ENCODE results near the gene MAPK12. TPM values are rescaled to one million over a fixed set of nuclear protein-coding genes. Genes with fewer than 3 reads are reported as not detected.

MAPK12 gene
- polyA plus RNA-seq, 1 donor from 2014 or later: 36.7 TPM

- H3K27me3 ChIP-seq (ENCODE audit: insufficient read depth, low read depth, low read length): no peaks in the 10 kb centered on the region
- no peak overlapping the region for H3K4me2 ChIP-seq (ENCODE audit: low read length)
- no peaks in the 10 kb centered on the region for H4K20me1 ChIP-seq (ENCODE audit: insufficient read depth)
- H2AFZ ChIP-seq (ENCODE audit: low read depth, low read length): no peak overlapping the region
- no peaks in the 10 kb centered on the region for H3K36me3 ChIP-seq (ENCODE audit: insufficient read depth, low read length)
- H3K79me2 ChIP-seq (replicated peaks; ENCODE audit: insufficient read depth, low read length): no peaks in the 10 kb centered on the region
- no peak overlapping the region for H3K4me3 ChIP-seq (ENCODE audit: low read length)
- H3F3A ChIP-seq (ENCODE audit: insufficient read depth, low read length, poor library complexity, severe bottlenecking): no peaks in the 10 kb centered on the region
- no peak overlapping the region for H3K27ac ChIP-seq (ENCODE audit: low read length)
- no peaks in the 10 kb centered on the region for H3K9me2 ChIP-seq (ENCODE audit: insufficient read depth, low read length)
- TF ChIP-seq SMC3 (conservative IDR thresholded peaks at IDR 0.05; ENCODE audit: poor library complexity): no peak
- TF ChIP-seq EZH2 (IDR thresholded peaks at IDR 0.05; ENCODE audit: borderline replicate concordance, insufficient read depth, low read length, poor library complexity, severe bottlenecking): no peak
- TF ChIP-seq TAF1 (IDR thresholded peaks at IDR 0.05; ENCODE audit: low read depth): no peak
- no peak overlapping the region for H3K9ac ChIP-seq (ENCODE audit: low read length)
- no peaks in the 10 kb centered on the region for H3K9me3 ChIP-seq (ENCODE audit: low read length)
Observed at GRCh38 chr22:50225200-50225969, 36.1 kb downstream of the MAPK12 start.

GRCh38 chr22:50224071-50224470 is 37.4 kb downstream of the MAPK12 start:
- Histone ChIP-seq H3K79me2 (replicated peaks; ENCODE audit: insufficient read depth, low read length) (no peaks in the 10 kb centered on the region), H3K27ac (ENCODE audit: low read length) (no peak overlapping the region), H3K36me3 (ENCODE audit: insufficient read depth, low read length) (no peaks in the 10 kb centered on the region), H3K9me3 (ENCODE audit: low read length) (no peaks in the 10 kb centered on the region), H2AFZ (ENCODE audit: low read depth, low read length) (no peak overlapping the region), H3K9ac (ENCODE audit: low read length) (no peak overlapping the region), H3K4me2 (ENCODE audit: low read length) (no peak overlapping the region), H3K27me3 (ENCODE audit: insufficient read depth, low read depth, low read length) (no peaks in the 10 kb centered on the region), H3K4me3 (ENCODE audit: low read length) (no peak overlapping the region), H3K9me2 (ENCODE audit: insufficient read depth, low read length) (no peaks in the 10 kb centered on the region), H3F3A (ENCODE audit: insufficient read depth, low read length, poor library complexity, severe bottlenecking) (no peaks in the 10 kb centered on the region), H4K20me1 (ENCODE audit: insufficient read depth) (no peaks in the 10 kb centered on the region)
- TF ChIP-seq RAD21 (conservative IDR thresholded peaks at IDR 0.05): no peak
- TF ChIP-seq TAF1 (IDR thresholded peaks at IDR 0.05; ENCODE audit: low read depth): no peak
- TF ChIP-seq, protein P1, sequence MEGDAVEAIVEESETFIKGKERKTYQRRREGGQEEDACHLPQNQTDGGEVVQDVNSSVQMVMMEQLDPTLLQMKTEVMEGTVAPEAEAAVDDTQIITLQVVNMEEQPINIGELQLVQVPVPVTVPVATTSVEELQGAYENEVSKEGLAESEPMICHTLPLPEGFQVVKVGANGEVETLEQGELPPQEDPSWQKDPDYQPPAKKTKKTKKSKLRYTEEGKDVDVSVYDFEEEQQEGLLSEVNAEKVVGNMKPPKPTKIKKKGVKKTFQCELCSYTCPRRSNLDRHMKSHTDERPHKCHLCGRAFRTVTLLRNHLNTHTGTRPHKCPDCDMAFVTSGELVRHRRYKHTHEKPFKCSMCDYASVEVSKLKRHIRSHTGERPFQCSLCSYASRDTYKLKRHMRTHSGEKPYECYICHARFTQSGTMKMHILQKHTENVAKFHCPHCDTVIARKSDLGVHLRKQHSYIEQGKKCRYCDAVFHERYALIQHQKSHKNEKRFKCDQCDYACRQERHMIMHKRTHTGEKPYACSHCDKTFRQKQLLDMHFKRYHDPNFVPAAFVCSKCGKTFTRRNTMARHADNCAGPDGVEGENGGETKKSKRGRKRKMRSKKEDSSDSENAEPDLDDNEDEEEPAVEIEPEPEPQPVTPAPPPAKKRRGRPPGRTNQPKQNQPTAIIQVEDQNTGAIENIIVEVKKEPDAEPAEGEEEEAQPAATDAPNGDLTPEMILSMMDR (IDR thresholded peaks at IDR 0.05; ENCODE audit: poor library complexity, severe bottlenecking): no peak
- no peak for TF ChIP-seq MXI1 (conservative IDR thresholded peaks at IDR 0.05; ENCODE audit: poor library complexity, severe bottlenecking)
- TF ChIP-seq, protein P2, sequence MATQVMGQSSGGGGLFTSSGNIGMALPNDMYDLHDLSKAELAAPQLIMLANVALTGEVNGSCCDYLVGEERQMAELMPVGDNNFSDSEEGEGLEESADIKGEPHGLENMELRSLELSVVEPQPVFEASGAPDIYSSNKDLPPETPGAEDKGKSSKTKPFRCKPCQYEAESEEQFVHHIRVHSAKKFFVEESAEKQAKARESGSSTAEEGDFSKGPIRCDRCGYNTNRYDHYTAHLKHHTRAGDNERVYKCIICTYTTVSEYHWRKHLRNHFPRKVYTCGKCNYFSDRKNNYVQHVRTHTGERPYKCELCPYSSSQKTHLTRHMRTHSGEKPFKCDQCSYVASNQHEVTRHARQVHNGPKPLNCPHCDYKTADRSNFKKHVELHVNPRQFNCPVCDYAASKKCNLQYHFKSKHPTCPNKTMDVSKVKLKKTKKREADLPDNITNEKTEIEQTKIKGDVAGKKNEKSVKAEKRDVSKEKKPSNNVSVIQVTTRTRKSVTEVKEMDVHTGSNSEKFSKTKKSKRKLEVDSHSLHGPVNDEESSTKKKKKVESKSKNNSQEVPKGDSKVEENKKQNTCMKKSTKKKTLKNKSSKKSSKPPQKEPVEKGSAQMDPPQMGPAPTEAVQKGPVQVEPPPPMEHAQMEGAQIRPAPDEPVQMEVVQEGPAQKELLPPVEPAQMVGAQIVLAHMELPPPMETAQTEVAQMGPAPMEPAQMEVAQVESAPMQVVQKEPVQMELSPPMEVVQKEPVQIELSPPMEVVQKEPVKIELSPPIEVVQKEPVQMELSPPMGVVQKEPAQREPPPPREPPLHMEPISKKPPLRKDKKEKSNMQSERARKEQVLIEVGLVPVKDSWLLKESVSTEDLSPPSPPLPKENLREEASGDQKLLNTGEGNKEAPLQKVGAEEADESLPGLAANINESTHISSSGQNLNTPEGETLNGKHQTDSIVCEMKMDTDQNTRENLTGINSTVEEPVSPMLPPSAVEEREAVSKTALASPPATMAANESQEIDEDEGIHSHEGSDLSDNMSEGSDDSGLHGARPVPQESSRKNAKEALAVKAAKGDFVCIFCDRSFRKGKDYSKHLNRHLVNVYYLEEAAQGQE (IDR thresholded peaks at IDR 0.05; ENCODE audit: borderline replicate concordance): no peak
- TF ChIP-seq EZH2 (IDR thresholded peaks at IDR 0.05; ENCODE audit: borderline replicate concordance, insufficient read depth, low read length, poor library complexity, severe bottlenecking): no peak
- TF ChIP-seq POLR2AphosphoS5 (IDR thresholded peaks at IDR 0.05): no peak
- TF ChIP-seq EP300 (conservative IDR thresholded peaks at IDR 0.05; ENCODE audit: poor library complexity, severe bottlenecking): no peak
- TF ChIP-seq SMC3 (conservative IDR thresholded peaks at IDR 0.05; ENCODE audit: poor library complexity): no peak
